Hepatocyte (in vitro differentiated cells): ENCODE data around the gene LHX4. TPM values are rescaled to one million over a fixed set of nuclear protein-coding genes. Genes with fewer than 3 reads are reported as not detected.

Experiments used
- DNase-seq: peaks from one replicate; pipeline ENCODE4 v3.0.0-alpha.2; 2016; ENCODE audit warnings: low spot score
- H2AFZ ChIP-seq: fragments of 200-600 bp; sonication (generic); 2 replicates; pipeline ENCODE4 v1.6.0; 2016; ENCODE audit warnings: antibody characterized with exemption, mild to moderate bottlenecking
- H3K27ac ChIP-seq: fragments of 200-600 bp; sonication (generic); 2 replicates; pipeline ENCODE4 v1.5.1; 2016; ENCODE audit warnings: mild to moderate bottlenecking
- H3K27me3 ChIP-seq: fragments of 200-600 bp; sonication (generic); 2 replicates; pipeline ENCODE4 v1.6.1; 2016
- H3K36me3 ChIP-seq: fragments of 200-600 bp; sonication (generic); replicated peaks from 2 replicates; pipeline ENCODE4 v1.5.1; 2016; ENCODE audit warnings: low read depth; ENCODE audit not compliant: insufficient read depth
- H3K4me1 ChIP-seq: fragments of 200-600 bp; sonication (generic); 2 replicates; pipeline ENCODE4 v1.5.1; 2016; ENCODE audit warnings: mild to moderate bottlenecking, moderate library complexity; ENCODE audit not compliant: insufficient read depth
- H3K4me2 ChIP-seq: fragments of 200-600 bp; sonication (generic); 2 replicates; pipeline ENCODE4 v1.6.0; 2016
- H3K4me3 ChIP-seq: fragments of 200-600 bp; sonication (generic); 2 replicates; pipeline ENCODE4 v1.5.1; 2016; ENCODE audit warnings: mild to moderate bottlenecking
- H3K79me2 ChIP-seq: fragments of 200-600 bp; sonication (generic); 2 replicates; pipeline ENCODE4 v1.6.0; 2017; ENCODE audit warnings: mild to moderate bottlenecking
- H3K9me2 ChIP-seq: fragments of 200-600 bp; sonication (generic); replicated peaks from 2 replicates; pipeline ENCODE4 v1.6.0; 2017; ENCODE audit warnings: mild to moderate bottlenecking; ENCODE audit not compliant: insufficient read depth
- H3K9me3 ChIP-seq: fragments of 200-600 bp; sonication (generic); 2 replicates; pipeline ENCODE4 v1.5.1; 2016; ENCODE audit warnings: low read depth, mild to moderate bottlenecking
- H4K20me1 ChIP-seq: fragments of 200-600 bp; sonication (generic); 2 replicates; pipeline ENCODE4 v1.6.0; 2016; ENCODE audit warnings: mild to moderate bottlenecking; ENCODE audit not compliant: insufficient read depth, poor library complexity, severe bottlenecking
- CTCF ChIP-seq: fragments of 200-600 bp; sonication (generic); IDR thresholded peaks from 2 replicates; pipeline ENCODE4 v1.5.1; 2016; ENCODE audit warnings: antibody characterized with exemption, mild to moderate bottlenecking; ENCODE audit not compliant: poor library complexity
- EZH2 ChIP-seq: fragments of 200-600 bp; sonication (generic); IDR thresholded peaks from 2 replicates; pipeline ENCODE4 v1.6.1; 2016; ENCODE audit warnings: antibody characterized with exemption, mild to moderate bottlenecking, borderline replicate concordance
- EZH2phosphoT487 ChIP-seq: fragments of 200-600 bp; sonication (generic); IDR thresholded peaks from one replicate; pipeline ENCODE4 v1.6.1; 2018; ENCODE audit warnings: antibody characterized with exemption, mild to moderate bottlenecking, low read depth, moderate library complexity; ENCODE audit not compliant: unreplicated experiment, severe bottlenecking
- WGBS: methylation state at CpG from one replicate; pipeline ENCODE4 v1.1.6; 2016; ENCODE audit warnings: low lambda C conversion rate; ENCODE audit errors: missing lambda C conversion rate; 5-methylcytosine and 5-hydroxymethylcytosine counted together
- polyA plus RNA-seq: library from polyadenylated mRNA; unstranded; fragments of >200 nt; fragmentation: Nextera tagmentation; extraction: Ambion mirVana; gene quantifications from 2 replicates; pipeline ENCODE4 v1.2.1, GENCODE V29; 2016
- total RNA-seq: library from RNA; depleted of rRNA; stranded (reverse); fragments of >200 nt; gene quantifications from 2 replicates; pipeline ENCODE4 v1.2.3, GENCODE V29; 2014

The LHX4 gene
- total and polyA plus RNA-seq, 2 experiments from 2014 or later, result 0.03 to 0.28 TPM

DNA sequence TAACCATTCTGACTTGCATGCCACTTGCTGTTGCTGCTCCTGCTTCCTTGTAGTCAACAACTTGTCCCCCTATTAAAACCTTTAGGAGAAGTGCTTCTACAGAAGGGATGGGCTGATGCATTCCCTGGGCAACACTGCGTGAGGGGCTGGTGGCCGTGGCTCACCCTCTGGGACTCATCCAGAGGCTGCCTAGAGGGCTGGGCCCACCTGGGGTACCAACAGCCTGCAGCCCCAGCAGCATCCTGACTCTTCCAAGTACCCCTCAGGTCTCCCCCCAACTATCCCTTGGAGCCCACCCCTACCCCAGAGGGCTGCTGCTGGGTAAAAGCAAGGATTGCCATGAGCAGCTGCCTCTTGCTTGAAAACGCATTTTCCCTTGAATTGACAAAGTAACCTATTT lies 34.7 kb upstream of the LHX4 start:
- H3K4me2 ChIP-seq, result no peak overlapping the region
- H3K4me1 ChIP-seq, result no peaks in the 10 kb centered on the region
- H3K27me3 ChIP-seq, result no peaks in the 10 kb centered on the region
- H3K4me3 ChIP-seq, result no peak overlapping the region
- no peak overlapping the region for H2AFZ ChIP-seq
- H4K20me1 ChIP-seq, result no peaks in the 10 kb centered on the region
- TF ChIP-seq EZH2phosphoT487, result no peak
- no peak for TF ChIP-seq EZH2
- TF ChIP-seq CTCF, result no peak
- H3K9me3 ChIP-seq, result no peaks in the 10 kb centered on the region
- H3K79me2 ChIP-seq, result no peaks in the 10 kb centered on the region
- H3K9me2 ChIP-seq, result no peaks in the 10 kb centered on the region
- 100% methylated on average over 3 of the region's 3 CpGs for WGBS
- DNase-seq, result no peak
- H3K36me3 ChIP-seq, result no peaks in the 10 kb centered on the region
- H3K27ac ChIP-seq, result no peak overlapping the region

DNA sequence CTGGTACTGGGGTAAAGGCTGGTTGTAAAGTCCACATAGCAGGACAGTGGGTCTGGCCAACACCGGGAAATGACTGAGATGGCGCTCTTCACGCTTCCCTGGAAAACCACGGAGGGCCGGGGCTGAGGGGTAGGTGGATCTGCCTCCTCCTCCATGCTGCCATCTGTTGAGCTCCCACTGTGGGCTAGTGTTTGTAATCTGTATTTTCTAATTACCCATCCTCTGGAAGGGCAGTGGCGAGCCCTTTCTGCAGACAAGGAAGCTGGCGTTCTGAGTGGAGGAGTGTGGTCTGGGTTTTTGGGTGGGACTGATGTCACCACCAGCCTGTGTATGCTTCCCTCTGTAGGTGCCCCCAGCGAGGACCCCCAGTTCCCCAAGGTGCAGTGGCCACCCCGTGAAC lies 34.1 kb upstream of the LHX4 start:
- no peaks in the 10 kb centered on the region for H4K20me1 ChIP-seq
- TF ChIP-seq EZH2phosphoT487 (no peak), EZH2 (no peak), CTCF (no peak)
- H3K36me3 ChIP-seq, result no peaks in the 10 kb centered on the region

DNA sequence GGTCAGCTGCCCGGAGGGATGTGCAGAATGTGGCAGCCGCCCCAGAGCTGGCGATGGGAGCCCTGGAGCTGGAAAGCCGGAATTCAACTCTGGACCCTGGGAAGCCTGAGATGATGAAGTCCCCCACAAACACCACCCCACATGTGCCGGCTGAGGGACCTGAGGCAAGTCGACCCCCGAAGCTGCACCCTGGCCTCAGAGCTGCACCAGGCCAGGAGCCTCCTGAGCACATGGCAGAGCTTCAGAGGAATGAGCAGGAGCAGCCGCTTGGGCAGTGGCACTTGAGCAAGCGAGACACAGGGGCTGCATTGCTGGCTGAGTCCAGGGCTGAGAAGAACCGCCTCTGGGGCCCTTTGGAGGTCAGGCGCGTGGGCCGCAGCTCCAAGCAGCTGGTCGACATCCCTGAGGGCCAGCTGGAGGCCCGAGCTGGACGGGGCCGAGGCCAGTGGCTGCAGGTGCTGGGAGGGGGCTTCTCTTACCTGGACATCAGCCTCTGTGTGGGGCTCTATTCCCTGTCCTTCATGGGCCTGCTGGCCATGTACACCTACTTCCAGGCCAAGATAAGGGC lies 33.5 kb upstream of the LHX4 start:
- H3K4me1 ChIP-seq, result no peaks in the 10 kb centered on the region
- H3K9me3 ChIP-seq, result no peaks in the 10 kb centered on the region
- H3K79me2 ChIP-seq, result no peaks in the 10 kb centered on the region
- no peaks in the 10 kb centered on the region for H4K20me1 ChIP-seq
- H3K4me3 ChIP-seq, result no peak overlapping the region
- H2AFZ ChIP-seq, result no peak overlapping the region
- no peak overlapping the region for H3K4me2 ChIP-seq
- no peaks in the 10 kb centered on the region for H3K36me3 ChIP-seq
- no peak for DNase-seq
- no peaks in the 10 kb centered on the region for H3K27me3 ChIP-seq
- no peak overlapping the region for H3K27ac ChIP-seq
- H3K9me2 ChIP-seq, result no peaks in the 10 kb centered on the region
- WGBS, result 94% methylated on average over 17 of the region's 17 CpGs
- no peak for TF ChIP-seq EZH2
- no peak for TF ChIP-seq EZH2phosphoT487
- TF ChIP-seq CTCF, result no peak

More for the DNA sequence above, 34.1 kb upstream of the LHX4 start:
- no peaks in the 10 kb centered on the region for H3K4me1 ChIP-seq
- H3K27me3 ChIP-seq, result no peaks in the 10 kb centered on the region
- H3K4me2 ChIP-seq, result no peak overlapping the region
- 93% methylated on average over 9 of the region's 9 CpGs for WGBS
- no peak overlapping the region for H3K4me3 ChIP-seq
- no peaks in the 10 kb centered on the region for H3K79me2 ChIP-seq
- no peak overlapping the region for H2AFZ ChIP-seq
- H3K27ac ChIP-seq, result no peak overlapping the region
- H3K9me3 ChIP-seq, result no peaks in the 10 kb centered on the region
- H3K9me2 ChIP-seq, result no peaks in the 10 kb centered on the region
- DNase-seq, result no peak
